NCI-H748 (cell line): ENCODE results near the gene KRT72.
A peak's percentile ranks its signal among the peaks of the same experiment; 100 is the strongest.

ENCODE experiments used
- DNase-seq: peaks from one replicate; lab custom pipeline; 2025; ENCODE audit not compliant: unreplicated experiment; lab: John Stamatoyannopoulos, UW

Gene KRT72

GRCh38 chr12:52543985-52544883 lies 57.0 kb downstream of the KRT72 start:
- DNase-seq: no peak

DNA sequence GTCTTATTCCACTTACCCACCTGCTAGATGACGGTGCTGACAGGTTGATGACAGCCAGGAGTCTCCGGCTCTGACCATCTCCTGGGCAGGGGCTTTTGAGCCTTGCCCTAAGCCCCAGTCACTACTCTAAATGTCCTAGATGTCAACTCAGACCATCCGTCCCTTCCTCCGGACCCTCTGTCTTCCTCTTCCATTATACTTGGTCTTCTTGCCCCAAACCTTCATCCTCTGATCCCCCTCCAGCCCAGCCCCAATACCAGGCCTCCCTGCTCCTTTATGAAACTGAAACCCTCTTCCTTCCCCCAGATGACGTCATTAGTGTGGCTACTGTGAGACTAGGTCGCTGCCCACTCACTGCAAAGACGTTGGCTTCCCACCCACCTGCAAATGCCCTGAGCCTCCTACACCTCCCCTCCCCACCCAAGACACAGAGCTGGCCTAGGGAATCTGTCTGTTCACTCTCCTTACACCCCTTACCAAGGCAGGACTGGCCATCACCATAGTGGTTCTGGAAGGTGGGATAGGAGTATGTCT lies 58.4 kb downstream of the KRT72 start:
- DNase-seq: no peak

- no peak for DNase-seq
Observed at GRCh38 chr12:52542157-52542556, 59.1 kb downstream of the KRT72 start.

- no peak for DNase-seq
Observed at GRCh38 chr12:52541709-52542108, 59.6 kb downstream of the KRT72 start.

GRCh38 chr12:52540531-52540930 lies 60.7 kb downstream of the KRT72 start:
- no peak for DNase-seq

DNA sequence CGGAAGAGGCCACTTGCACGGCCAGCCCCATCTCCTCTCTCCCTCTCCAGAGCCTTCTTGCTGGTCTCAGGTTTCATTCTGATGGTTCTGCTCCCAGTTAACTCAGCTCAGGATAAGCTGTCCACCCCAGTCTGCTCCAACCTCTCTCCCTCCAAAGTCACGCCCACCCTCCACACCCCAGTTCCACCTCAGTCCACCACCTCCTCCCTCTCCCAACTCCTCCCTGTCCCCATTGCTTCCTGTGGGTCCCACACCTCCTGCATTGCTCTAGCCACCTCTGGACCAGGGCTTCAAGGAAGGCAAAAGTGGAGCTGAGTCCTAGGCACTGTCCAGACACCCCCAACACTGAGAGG lies 61.5 kb downstream of the KRT72 start:
- no peak for DNase-seq

DNA sequence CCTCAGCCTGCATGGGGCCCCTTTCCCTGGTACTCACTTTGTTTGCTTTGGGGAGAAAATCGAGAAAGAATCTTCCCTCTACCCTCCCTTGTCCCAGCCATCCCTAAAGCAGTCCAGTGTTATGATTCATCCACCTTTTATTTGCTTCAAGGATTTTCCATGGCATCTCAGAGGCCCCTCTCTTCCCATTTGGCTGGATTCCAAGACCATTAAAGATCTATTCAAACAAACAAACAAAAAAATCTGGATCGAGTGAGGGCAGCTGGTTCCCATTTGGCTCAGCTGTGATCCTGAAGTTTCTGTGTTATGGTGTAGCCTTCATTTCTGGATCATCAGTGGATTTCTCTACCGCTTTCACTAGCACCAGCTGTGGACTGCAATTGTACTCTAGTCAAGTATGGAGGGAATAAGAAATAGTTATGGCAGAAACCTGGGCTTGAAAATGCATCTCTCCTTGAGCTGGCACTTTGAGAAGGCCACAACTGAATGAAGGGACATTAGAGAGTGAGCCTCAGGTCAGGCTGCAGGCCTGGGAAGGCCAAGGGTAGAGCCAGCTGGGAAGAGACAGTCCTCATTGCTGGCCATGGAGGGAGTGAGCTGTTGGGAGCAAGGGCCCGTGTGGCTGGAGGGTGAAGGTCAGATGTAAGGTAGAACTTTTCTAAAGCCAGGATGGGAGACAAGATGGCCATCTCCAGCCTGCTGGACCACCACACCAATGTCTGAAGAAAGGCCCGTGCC lies 62.0 kb downstream of the KRT72 start:
- peak; percentile 79 for DNase-seq

DNA sequence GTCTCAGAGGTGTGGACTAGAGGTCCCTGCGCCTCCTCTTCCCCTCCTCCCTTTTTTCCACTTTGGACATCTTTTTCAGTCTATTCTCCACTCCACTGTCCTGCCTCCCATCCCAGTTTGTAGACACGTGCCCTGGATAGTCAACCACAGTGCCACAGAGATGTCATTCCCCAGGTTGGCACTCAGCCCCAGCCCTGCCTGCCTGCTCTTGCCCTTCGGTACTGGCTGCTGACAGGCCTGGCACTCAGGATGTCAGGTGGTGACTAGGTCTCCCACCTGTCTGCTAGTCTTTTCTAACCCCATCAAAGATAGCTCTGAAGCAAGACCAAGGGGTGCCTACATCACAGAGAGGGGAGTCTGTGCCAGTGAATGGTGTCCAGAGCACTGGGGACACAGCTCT lies 64.2 kb downstream of the KRT72 start:
- DNase-seq: no peak
